Right kidney (tissue), 1 donor: ENCODE data around the gene SEMA3B.
"Not testable (repeated sequence)": the region's sequence is repeated elsewhere in the genome, so short reads cannot be mapped to it uniquely, and the experiment has no call there.

Experiments
- DNase-seq: peaks from one replicate; pipeline ENCODE4 v3.0.0-alpha.2; 2016

The SEMA3B gene

DNA sequence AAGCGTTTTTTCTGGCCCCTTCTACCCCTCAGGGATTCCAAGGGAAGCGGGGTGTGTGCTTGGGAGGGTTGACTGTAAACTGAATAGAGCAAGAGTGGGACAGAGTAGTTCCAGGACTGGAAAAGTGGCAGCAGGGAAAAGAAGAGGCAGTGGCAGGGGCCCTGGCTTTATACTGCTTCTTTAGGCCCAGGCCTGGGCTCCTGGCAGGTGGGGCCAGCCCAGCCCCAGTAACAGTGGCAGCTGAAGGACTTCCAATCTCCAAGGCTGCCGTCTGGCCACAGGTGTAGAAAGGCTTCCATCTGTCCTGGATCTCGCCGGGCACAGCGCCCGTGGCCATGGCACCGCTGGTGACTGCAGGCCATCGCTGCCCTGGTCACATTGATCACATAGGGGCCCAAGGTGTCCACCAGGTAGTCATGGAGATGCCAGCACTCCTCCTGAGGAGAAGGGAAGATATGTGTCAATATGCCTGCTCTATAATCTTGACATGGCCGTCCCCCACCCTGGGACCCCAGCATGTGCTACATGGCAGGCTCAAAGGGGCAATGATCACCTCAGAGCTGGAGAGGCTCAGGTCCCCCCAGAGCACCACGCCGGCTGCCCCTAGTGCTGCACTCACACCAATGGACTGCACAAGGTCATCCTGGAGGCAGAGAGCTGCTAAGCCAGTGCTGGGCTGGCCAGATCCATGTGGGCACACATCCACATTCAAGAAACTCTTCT, 24.3 kb downstream of the SEMA3B start:
- no peak for DNase-seq

DNA sequence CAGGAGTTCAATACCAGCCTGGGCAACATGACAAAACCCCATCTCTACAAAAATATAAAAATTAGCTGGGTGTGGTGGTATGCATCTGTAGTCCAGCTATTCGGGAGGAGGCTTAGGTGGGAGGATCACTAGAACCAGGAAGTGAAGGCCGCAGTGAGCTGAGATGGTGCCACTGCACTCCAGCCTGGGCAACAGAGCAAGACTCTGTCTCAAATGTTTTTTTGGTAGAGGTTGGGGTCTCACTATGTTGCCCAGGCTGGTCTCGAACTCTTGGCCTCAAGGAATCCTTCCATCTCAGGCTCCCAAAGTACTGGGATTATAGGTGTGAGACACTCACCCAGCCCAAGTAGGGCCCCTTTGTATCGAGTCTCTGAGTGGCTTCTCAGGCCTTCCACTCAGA, 25.1 kb downstream of the SEMA3B start:
- DNase-seq = no peak

DNA sequence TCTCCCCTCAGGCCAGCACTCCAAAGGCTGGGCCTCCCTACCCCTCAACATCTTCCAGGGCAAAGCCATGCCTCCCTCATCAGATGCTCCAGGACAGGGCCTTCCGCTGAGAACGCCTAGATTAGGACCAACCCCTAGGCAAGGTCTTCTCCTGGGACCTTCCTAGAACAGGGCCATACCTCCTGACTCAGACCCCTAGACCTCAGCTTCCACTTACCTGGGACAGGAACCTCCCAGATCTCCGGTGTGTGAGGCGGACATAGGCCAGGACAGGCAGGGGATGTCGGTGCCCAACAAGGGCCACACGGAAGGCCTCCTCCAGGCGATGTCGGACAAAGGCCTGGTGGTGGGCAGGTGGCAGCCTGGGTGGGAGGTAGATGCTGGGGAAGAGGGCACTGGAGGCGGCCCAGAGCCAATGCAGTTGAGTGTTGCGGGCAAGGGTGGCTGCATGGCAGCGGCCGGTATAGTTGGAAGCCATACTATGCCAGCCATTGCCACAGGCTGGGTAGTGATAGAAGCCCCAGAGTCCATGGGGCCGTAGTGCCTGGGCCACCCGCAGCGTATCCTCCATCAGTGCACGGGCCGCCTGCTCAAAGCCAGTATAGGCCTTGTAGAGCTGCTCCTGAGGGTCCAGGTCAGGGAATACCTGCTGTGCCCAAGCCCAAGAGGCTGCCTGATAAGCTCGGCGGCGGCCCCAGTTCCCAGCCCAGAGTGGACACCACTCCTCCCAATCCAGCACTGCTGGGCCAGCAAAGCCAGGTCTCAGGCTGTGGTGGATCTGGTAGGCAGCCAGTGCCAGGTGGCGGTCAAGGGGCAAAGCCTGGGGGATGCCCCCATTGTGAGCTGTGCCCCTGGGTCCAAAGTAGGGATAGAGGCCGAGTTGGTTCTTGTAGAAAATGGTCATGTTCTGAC, 25.8 kb downstream of the SEMA3B start:
- DNase-seq = no peak

DNA sequence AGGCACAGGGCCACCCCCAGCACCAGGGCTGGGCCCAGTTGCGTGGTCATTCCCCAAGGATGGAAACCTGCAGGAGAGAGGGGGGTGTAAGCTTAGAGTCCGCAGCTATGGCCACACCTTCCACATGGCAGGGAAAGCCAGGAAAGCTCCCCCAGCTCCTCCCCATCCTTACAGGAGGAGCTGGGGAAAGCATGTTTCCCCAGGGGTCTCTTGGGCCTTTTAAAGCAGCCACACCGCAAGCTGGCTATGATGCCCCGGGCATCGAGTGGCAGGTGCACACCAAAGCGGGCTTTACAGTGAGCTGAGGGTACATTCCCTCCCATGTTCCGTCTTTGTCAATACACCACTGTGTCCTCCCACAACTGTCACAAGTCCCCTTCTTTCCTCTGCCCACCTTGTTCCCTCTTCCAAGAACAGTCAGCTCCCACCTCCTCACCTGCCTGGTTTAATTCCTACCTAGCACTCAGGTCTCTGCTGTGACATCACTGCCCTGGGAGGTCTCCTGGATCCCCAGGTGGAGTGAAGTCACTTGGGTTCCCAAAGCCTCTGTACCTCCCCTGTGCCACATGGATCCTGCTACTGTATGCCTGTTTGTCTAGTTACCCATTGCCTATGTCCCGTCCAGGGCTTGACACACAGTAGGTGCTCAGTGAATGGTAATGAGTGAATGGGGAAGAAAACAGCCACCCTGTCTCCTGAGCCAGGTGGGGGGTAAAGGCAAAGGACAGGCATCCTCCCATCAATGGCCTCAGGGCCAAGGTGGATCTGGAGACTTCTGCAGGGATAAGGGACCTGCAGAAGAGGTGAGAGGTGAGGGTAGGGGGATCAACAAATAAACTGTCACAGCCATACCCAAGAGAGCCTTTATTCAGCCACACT, 26.8 kb downstream of the SEMA3B start:
- DNase-seq = no peak

DNA sequence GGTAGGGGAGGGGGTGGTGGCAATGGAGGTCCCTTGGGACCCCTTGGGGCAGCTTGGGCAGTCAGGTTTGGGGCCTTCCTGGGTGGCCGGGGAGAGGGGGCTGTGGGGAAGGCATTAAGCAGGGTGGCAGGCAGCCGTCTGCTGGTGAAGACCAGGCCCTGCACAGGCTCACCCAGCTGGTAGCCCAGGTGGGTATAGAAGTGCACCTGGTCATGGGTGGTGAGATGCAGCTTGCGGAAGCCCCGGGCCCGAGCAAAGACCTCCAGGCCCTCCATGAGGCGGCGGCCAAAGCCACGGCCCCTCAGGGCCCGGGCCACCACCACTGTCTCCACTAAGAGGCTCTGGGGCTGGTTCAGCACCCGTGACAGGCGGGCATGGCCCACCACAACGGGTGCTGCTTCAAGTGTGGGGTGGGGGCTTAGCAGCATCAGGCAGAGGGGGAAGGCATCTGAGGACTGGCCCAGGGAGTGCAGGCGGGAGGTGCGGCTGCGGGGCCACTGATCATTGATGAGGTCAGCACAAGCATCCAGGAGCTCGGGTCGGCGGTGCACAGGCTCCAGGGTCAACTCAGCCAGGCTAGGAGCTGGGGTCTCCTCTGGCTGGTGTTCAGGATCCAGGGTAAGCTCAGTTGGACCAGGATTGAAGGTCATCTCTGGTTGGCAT, 27.9 kb downstream of the SEMA3B start:
- DNase-seq = no peak

DNA sequence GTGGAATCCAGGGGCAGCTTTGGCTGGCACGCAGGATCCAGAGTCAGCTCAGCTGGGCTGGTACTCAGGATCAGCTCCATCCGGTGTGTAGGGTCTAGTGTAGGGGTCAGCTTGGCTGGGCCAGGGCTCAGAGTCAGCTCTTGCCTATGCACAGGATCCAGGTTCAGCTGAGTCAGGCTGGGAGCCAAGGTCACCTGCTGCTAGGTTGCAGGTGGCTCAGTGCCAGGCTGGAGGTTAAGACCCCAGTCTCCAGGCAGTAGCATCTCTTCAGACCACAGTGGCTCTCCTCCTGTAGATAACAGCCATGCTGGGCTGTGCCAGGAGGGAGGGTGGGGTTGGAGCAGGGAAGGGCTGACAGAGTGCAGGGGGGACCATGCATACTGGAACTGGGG, 28.4 kb downstream of the SEMA3B start:
- DNase-seq = no peak

DNA sequence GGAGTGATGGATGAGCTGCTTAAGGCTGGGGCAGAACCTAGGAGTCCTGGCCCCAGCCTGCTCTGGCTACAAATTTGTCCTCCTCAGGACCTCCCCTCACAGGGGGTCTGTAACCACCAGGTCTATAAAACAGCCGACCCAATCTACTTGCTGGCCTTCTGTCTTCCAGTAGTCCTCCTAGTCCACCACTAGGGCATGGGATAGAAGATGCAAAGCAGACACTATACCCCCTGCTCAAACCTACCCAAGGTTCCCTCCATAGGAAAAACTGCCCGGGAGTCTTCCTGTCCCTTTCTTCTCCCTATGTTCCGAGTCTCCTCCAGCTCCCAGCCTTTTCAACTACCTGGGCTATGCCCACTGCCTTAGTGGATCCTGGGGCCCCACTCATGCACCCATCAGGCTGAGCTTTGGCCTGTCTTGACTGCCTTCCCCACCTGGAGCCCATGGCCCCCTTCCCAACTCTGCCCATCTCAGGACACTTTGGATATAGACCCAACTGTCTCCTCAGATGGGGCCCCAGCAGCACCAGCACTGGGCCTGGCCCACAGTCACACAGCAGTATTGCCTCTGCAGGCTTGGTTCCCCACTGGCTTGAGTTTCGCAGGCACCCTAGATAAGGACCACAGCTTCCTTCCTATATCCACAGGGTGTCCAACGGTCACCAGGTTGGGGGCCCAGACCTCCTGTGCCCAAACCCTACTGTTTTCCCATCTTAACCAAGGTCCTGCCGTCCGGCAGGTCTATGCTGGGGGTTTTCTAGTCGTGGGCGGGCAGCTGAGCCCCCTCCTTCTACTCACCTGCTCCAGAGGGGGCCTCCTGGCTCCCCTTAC, 29.2 kb downstream of the SEMA3B start:
- no peak for DNase-seq

DNA sequence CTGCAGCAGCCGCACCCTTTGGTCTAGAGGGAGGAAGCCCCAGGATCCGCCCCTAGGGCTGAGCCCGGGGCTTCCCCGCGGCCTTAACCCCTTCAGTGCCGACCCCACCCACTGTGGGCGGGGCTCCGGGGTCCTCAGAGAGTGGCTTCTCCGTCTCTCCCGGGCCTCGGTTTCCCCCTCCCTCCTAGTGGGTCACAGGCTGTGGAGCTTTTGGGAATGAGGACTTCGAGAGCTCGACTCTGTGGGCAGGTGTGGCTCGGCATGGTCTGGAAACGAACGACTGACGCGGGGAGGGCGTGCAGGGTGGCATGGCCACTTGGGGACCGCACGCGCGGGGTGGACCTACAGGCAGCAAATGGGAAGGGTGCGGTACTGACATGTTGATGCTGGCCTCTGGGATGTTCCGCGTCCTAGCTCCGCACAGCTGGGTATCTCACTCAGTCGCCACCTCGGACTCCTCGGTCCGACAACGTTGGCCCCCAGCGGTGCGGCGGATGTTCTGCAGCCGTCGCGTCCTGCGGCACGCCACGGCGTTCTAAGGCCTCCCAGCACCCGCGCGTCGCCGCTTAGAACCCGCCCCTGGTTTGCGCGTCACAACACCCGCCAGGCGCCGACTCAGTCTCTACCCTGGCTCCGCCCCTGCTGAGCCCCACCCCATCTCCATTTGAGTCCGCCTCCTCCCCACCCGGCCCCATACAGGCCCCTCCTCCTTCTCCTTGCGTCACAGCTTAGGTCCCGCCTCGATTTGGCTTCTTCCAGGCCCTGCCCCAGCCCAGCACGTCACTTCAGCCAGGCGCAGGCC, 30.1 kb downstream of the SEMA3B start, which contains the start of the genes HYAL3 and NAA80:
Gene HYAL3, minus strand, starts transcription at position 570 of the 802 bp plus-strand sequence. CDS start 3,803 bp downstream, outside the sequence.
Gene NAA80, minus strand, starts transcription at position 570 of the 802 bp plus-strand sequence. CDS start 1,942 bp downstream, outside the sequence.
- peak; percentile 91 for DNase-seq

DNA sequence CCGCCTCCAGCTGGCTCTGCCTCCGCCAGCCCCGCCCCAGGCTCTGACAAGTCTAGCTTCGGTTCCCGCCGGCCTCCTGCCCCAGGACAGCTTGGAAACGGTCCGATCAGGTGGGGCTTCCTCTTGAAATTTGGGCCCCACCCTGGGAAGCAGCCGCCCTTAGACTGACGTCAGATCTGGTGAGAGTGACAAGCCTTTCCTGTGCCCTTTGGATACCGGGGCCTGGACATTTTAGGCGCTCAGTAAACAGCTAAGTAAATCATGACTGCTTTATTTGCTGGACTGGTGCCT, 30.6 kb downstream of the SEMA3B start:
- no peak for DNase-seq

DNA sequence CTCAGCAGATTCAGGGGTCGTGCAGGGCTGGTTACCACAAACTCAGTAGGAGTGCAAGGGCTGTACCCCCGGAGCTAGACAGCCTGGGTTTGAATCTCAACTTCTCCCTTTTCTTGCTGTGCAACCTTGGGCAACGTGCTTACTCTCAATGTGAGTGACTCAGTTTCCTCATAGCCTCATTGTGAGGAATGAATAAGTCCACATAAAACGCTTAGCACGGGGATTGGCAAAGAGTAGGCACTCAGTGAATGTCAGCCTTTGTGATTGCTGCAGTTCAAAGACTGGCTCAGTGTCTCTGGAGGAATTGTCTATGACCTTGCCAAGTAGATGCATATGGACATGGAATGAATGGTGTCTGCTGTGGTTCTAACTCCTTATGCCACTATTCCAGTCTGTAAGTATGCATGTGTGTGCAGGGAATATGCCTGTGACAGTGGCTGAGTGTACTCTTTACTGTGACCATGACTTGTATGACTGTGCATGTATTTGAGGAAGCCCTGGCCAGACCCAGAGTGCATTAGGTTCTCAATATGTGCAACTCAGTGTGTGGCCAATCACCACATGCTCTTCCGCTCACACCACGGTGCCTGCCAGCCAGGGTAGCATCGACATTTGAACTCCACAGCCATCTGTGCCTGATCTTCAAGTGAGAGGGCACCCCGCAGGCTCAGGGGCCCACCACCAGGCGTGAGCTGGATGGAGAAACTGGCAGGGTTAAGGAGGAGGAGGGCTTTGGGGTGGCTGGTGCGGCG, 31.2 kb downstream of the SEMA3B start:
- no peak for DNase-seq

DNA sequence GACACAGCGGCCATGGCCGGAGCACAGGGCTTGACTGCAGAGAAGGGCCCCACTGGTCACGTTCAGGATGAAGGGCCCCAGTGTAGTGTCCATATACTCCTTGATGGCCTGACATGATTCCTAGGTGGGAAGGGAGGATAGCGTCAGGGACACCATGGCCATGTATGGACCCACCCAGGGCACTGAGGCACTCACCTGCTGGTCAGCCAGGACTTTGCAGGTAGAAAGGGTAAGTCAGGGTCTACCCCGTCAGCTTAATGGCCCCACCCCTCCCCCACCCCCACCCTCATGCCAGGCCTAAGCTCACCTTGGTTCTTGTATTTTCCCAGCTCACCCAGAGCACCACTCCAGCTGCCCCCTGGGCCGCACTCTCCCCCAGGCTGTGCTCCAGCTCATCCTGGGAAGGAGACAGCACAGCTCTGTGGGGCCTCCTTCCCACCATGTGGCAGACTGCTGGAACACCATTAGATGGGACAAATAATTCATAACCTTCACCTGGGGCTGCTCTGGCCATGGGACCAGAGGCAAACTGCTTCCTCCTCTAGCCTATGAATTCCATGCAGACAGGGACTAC, 31.8 kb downstream of the SEMA3B start:
- no peak for DNase-seq

DNA sequence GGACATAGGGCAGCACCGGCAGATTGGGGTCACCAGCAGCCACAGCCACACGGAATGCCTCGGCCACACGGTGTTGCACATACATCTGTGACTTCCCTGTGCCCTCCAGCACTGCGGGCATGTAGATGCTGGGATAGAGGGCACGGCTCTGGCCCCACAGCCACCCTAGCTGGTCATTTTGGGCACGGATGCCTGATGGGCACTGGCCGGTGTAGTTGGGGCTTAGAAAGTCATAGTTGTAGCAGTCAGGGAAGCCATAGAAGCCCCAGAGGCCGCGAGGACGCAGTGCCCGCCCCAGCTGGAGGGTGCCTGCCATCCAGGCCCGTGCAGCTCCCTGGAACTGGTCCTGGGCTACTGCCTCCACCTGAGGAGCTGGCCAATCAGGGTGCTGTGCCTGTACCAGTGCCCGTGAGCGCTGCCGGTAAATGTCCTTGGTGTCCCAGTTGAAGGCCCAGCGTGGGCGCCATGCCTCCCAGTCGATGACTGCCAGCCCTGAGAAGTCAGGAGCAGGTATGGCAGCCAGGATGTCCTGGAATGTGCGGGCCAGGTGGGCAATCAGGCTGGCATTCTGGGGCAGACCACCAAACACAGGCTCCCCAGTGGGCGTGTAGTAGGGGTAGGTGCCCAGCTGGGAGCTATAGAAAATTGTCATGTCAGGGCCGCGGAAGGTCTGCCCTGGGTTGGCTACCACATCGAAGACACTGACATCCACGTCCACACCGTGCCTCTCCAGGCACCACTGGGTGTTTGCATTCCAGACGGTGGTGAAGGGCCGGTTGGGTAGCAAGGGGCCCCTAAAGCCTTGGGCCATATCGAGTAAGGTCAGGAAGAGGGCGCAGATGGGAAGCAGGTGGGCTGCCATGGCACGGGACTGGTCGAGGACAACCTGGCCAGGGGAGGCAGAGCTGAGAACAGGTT, 33.4 kb downstream of the SEMA3B start:
- DNase-seq = no peak

DNA sequence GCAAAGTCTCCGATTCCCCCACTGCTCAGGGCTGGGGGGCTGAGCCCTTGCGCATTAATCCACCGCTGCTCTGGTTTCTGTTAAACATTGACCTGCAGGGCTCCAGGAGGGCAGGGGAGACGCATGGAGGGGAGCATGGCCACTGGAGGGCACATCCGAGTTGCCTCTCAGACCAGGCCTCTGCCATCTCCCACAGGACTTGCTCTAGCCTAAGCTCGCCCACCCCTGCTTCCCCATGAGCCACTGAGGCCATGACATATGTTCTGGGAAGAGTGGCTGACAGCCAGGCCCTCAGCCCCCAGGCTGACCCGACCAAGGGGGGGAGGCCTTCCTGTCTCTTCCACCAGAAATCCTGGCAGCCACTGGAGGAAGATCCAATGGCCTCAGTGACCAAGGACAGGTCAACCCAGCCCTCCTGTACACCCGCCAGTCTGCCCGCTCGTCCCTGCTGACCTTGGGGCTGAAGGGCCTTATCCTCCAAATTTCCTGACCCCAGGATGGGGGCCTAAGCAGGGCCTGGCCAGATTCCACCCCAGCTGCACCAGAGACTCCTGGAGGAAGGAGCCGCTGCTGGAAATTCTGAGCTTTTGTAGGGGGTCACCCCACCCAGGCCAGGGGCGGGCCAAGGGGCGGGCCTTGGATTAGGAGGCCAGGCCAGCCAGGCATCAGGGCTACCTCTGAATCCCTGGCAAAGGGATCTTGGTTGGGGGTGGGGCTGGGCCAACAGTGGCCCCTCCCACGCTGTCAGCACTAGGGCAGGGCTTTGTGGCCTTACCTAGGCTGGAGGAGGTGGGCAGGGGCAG, 34.3 kb downstream of the SEMA3B start, which contains the start of gene HYAL1:
Gene HYAL1, minus strand, starts transcription at position 562 of the 803 bp plus-strand sequence. CDS start 618 bp downstream, outside the sequence.
- peak; percentile 59 for DNase-seq

DNA sequence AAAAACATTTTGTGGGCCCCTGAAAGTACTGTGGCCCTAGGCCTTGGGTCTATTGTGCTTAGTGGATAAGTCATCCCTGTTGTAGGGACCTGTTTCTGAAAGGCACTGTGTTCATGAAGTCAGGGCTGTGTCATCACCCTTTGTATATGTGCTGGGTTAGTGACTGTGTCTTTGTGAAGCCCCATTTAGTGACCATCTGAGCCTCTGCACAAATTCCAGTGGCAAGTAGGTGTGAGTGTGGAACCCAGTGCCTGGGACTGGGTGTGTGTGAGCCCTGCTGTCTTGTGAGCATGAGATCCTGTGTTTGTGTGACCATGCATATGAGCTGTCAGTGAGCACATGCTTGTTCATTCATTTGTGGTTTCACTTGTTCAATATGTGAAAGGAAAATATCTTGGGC, 35.7 kb downstream of the SEMA3B start:
- no peak for DNase-seq

DNA sequence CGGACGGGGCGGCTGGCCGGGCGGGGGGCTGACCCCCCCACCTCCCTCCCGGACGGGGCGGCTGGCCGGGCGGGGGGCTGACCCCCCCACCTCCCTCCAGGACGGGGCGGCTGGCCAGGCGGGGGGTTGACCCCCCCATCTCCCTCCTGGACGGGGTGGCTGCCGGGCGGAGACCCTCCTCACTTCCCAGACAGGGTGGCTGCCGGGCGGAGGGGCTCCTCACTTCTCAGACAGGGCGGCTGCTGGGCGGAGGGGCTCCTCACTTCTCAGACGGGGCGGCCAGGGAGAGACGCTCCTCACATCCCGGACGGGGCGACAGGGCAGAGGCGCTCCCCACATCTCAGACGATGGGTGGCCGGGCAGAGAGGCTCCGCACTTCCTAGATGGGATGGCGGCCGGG, 43.1 kb downstream of the SEMA3B start:
- not testable (repeated sequence) for DNase-seq

DNA sequence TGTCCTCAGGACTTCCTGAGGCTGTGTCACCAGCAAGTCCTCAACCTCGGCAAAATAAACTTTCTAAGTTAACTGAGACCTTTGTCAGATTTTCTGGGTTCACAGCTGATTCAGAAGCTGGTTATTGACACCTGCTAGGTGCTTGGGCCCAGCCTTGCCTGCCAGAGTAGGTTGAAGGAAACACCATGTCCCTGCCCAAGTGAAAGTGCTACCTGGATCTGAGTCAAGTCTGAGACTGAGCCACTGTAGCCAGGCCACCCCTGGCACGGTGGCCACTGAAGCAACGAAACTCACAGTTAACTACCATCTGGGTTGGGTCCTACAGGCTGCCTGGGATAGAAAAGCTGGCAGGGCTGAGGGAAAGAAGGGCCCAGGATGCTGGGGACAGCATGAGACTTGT, 45.4 kb downstream of the SEMA3B start:
- no peak for DNase-seq

DNA sequence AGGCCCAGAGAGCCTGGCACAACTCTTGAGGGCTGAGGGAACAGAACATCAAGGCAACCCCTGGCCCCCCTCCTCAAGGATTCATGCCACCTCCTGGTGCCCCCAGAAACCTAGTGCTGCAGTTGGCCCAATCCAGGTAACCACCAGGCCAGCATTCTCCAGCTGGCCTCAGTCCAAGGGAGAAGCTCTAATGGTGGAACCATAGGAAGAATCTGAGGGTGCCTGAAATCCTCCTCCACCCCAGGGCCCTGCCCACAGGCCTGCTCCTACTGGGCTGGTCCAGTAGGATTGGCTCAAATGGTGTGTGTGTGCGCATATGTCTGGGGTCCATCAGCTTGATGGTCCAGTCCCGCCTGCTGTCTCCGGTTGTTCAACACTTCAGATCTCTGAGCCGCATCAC, 45.9 kb downstream of the SEMA3B start:
- DNase-seq = no peak
